ENCODE results near the gene SIRPA. TPM values are rescaled to one million over a fixed set of nuclear protein-coding genes. Genes with fewer than 3 reads are reported as not detected.
"Not testable (repeated sequence)": the region's sequence is repeated elsewhere in the genome, so short reads cannot be mapped to it uniquely, and the experiment has no call there.

SIRPA gene
- total RNA-seq, 2 experiments from 2014 or later = 0.60 to 0.64 TPM

GRCh38 chr20:1912646-1913045, 17.4 kb downstream of the SIRPA start:
- Mint-ChIP-seq H3K27me3 (peaks cover 9% of the 10 kb centered on the region), H3K27ac (no peak overlapping the region), H3K9me3 (no peaks in the 10 kb centered on the region), H3K4me3 (no peak overlapping the region), H3K36me3 (ENCODE audit: low read depth) (no peaks in the 10 kb centered on the region), H3K4me1 (ENCODE audit: low read depth) (no peaks in the 10 kb centered on the region)
- Histone ChIP-seq H3K4me3 (ENCODE audit: low read length) (no peak overlapping the region), H3K27ac (ENCODE audit: low read depth in 1 of 2, low read length in 2 of 2) (no peak overlapping the region), H3K27me3 (ENCODE audit: control insufficient read depth in 1 of 2, insufficient read depth in 2 of 2, low read length in 2 of 2) (no peaks in the 10 kb centered on the region), H3K9me3 (ENCODE audit: control insufficient read depth in 1 of 2, insufficient read depth in 1 of 2, low read length in 2 of 2) (no peaks in the 10 kb centered on the region), H3K36me3 (ENCODE audit: insufficient read depth, low read length) (no peaks in the 10 kb centered on the region), H3K4me1 (ENCODE audit: insufficient read depth, low read length) (no peaks in the 10 kb centered on the region)
- no peak for TF ChIP-seq CTCF (IDR thresholded peaks at IDR 0.05)
- POLR2A ChIA-PET = no interaction called here
- CTCF ChIA-PET = no interaction called here
- ATAC-seq (ENCODE audit: poor library complexity) = no peak
- intact Hi-C loops (cut with DNase I, micrococcal nuclease) = no loop called here
- no peak for DNase-seq

- H3K27me3 Mint-ChIP-seq; H3K4me1 Mint-ChIP-seq (ENCODE audit: low read depth); H3K9me3 Mint-ChIP-seq; H3K9me3 ChIP-seq (ENCODE audit: control insufficient read depth in 1 of 2, insufficient read depth in 1 of 2, low read length in 2 of 2); H3K4me3 Mint-ChIP-seq; H3K36me3 ChIP-seq (ENCODE audit: insufficient read depth, low read length); intact Hi-C loops (cut with DNase I, micrococcal nuclease); ATAC-seq (ENCODE audit: poor library complexity); DNase-seq; H3K27me3 ChIP-seq (ENCODE audit: control insufficient read depth in 1 of 2, insufficient read depth in 2 of 2, low read length in 2 of 2); H3K27ac ChIP-seq (ENCODE audit: low read depth in 1 of 2, low read length in 2 of 2); POLR2A ChIA-PET; H3K36me3 Mint-ChIP-seq (ENCODE audit: low read depth); CTCF ChIA-PET; H3K27ac Mint-ChIP-seq; H3K4me1 ChIP-seq (ENCODE audit: insufficient read depth, low read length); H3K4me3 ChIP-seq (ENCODE audit: low read length): not testable (repeated sequence)
Measured at GRCh38 chr20:1915233-1915632, 20.0 kb downstream of the SIRPA start.

GRCh38 chr20:1915725-1916124, 20.5 kb downstream of the SIRPA start:
- ChIA-PET CTCF (no interaction called here), POLR2A (no interaction called here)

More at GRCh38 chr20:1915725-1916124, 20.5 kb downstream of the SIRPA start:
- no peaks in the 10 kb centered on the region for H3K9me3 ChIP-seq (ENCODE audit: control insufficient read depth in 1 of 2, insufficient read depth in 1 of 2, low read length in 2 of 2)
- no peak overlapping the region for H3K4me3 ChIP-seq (ENCODE audit: low read length)
- no peak for DNase-seq
- Mint-ChIP-seq H3K9me3 (no peaks in the 10 kb centered on the region), H3K36me3 (ENCODE audit: low read depth) (no peaks in the 10 kb centered on the region), H3K27me3 (no peaks in the 10 kb centered on the region), H3K4me1 (ENCODE audit: low read depth) (no peaks in the 10 kb centered on the region), H3K27ac (no peak overlapping the region), H3K4me3 (no peak overlapping the region)
- H3K36me3 ChIP-seq (ENCODE audit: insufficient read depth, low read length) = no peaks in the 10 kb centered on the region
- H3K27ac ChIP-seq (ENCODE audit: low read depth in 1 of 2, low read length in 2 of 2) = no peak overlapping the region
- H3K27me3 ChIP-seq (ENCODE audit: control insufficient read depth in 1 of 2, insufficient read depth in 2 of 2, low read length in 2 of 2) = no peaks in the 10 kb centered on the region
- no peak for TF ChIP-seq CTCF (IDR thresholded peaks at IDR 0.05)
- intact Hi-C loops (cut with DNase I, micrococcal nuclease) = no loop called here
- H3K4me1 ChIP-seq (ENCODE audit: insufficient read depth, low read length) = no peaks in the 10 kb centered on the region
- ATAC-seq (ENCODE audit: poor library complexity) = no peak
